NCI-H2196 (cell line): ENCODE results near the gene RBM23.
A peak's percentile ranks its signal among the peaks of the same experiment; 100 is the strongest.

Source experiments
- DNase-seq: peaks from one replicate; lab custom pipeline; 2025; ENCODE audit not compliant: unreplicated experiment; lab: John Stamatoyannopoulos, UW

The RBM23 gene

DNA sequence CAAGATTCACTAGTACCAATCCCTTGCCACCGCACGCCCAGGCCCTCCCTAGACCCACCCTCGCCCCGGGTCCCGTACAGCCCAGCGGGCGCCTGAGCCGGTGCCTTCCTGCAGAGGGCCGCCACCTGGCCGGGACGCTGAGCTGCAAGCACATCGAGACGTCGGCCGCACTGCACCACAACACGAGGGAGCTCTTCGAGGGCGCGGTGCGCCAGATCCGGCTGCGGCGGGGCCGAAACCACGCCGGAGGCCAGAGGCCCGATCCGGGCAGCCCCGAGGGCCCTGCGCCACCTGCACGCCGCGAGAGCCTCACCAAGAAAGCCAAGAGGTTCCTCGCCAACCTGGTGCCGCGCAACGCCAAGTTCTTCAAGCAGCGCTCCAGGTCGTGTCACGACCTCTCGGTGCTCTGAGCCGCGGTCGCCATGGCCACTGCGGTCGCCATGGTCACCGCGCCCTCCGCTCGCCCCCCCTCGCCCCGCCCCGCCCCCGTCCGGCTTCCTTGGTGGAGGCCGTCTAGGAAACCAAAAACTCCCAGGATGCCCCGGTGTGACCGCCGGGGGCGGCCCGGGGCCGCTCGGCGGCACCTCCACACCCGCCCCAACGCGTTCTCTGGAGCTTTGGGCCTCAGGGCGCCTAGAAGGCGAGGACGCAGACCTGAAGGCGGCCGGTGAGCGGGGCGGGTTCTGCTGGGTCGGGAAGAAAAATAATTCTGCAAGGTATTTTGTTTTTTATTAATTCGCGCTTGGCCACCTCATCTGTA is 32.3 kb downstream of the RBM23 start:
- DNase-seq, result peak; percentile 88

GRCh38 chr14:22885975-22886374 is 33.0 kb downstream of the RBM23 start:
- DNase-seq, result no peak

DNA sequence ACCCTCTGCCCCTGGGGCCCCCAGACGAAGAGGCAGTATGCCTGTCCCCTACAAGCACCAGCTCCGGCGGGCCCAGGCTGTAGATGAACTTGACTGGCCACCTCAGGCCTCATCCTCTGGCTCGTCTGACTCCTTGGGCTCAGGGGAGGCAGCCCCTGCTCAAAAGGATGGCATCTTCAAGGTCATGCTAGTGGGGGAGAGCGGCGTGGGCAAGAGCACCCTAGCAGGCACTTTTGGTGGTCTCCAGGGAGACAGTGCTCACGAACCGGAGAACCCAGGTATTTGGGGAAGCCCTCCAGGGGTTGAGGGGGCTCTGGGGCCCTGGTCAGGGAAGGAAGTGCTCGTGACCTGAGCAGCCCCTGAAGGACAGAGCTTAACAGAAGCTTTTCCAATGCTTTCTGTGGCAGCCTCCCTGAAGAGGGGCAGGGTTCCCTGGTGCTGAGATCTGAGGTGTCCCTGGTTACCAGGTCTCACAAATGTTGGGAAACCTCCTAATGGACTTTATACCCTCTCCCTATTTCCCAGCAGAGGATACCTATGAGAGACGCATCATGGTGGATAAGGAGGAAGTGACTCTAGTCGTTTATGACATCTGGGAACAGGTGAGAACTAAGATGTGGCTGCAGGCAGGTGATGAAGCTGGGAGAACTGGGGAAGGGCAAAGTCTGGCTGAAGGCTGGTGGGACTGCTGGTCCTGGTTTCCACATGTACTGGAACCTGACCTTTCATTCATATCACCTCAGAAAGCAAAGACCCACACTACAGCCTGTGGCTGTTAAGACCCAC is 34.0 kb downstream of the RBM23 start:
- no peak for DNase-seq

DNA sequence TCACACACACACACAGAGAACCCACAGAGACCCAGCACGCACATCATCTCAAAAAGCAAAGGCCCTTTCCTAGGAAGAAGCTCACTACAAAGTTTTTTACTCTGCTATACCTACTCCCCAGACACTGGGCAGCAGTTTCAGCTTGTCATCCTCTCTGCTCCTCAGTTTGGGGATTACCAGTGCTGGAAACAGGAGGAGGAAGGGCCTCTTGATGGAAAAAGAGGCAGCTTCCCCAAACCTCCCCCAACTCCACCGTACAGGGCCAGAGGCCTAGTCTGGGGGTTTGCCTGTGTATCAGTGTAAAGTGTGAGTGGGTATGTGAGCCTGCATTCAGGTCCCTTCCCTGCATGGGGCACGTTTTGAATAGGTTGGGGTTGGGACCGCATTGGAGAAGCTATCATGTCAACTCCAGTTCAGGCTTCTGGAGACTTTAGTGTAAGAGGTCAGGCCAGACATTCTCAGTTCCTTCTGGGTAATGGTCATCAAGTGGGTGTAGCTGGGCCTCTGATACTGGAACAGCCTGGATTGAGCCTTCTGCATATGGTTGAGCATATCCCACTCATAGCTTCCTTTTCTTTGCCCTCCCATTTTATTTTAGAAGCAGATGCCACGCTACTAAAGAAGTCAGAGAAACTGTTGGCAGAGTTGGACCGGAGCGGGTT is 34.7 kb downstream of the RBM23 start:
- no peak for DNase-seq

DNA sequence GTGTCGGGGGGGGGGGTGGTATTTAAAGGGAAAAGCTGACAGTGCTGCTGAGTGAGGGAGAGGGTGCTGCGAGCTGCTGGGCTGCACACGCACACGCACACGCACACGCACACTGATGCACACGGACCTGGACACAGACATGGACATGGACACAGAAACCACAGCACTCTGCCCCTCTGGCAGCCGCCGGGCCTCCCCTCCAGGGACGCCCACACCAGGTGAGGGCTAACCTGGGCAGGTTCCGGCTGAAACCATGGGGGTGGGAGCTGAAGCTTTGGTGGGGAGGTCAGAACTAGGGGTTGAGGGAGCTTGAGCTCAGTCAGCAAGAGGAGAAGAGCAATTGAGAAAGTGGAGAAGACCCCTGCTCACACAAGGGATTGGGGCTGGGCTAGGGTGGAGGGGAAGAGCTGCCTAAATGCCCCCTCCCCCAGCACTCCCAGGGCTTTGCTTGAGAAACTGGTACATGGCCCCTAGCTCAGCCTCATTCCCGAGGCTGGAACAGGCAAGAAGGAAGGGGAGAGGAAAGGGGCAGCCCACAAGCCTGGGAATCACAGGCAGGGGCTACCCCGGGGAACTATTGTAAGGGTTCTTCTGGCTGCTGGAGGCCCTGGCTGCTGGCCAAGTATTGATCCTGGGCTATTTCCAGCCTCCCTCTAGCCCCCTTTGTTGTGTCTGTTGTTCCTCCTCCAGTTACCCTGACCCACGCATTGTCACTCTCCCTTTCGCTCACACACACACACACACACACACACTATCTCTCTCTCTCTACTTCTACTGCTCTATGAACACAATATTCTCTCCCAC is 35.6 kb downstream of the RBM23 start, which contains the start of gene REM2:
TSS of gene REM2 (plus strand) at position 50 of the 804 bp plus-strand sequence. CDS start at position 116, 66 bp downstream.
- no peak for DNase-seq

DNA sequence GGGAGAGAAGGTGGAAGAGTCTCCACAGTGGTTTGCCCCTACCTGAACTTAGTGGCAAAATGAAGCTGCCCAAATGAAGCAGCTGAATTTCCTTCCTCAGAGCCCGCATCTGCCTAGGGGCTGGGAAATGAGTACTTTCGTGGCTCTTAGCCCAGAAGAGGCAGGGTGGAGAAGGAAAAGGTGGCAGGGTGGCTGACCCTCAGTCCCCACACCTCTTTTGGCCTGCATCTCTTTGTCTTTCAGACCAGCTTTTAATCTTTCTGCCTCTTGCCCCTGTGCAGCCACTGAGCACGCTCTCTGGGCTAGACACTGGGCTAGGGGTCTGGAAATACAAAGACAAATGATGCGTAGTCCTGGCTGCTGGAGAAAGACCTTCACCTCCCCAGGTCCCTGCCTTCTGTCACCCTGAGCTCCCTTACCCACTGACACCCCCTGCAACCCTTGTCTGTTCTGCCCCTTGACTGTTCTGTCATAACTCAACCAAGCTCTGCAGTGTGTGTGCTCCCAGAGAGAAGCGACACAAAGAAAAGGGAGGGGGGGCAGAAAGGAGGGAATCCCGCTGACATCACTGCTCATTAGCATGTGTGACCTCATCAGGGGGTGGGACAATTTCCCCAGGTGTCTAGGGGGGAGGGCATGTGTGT is 36.3 kb downstream of the RBM23 start:
- DNase-seq, result peak; percentile 85

GRCh38 chr14:22882064-22882463 is 36.9 kb downstream of the RBM23 start:
- DNase-seq, result no peak

GRCh38 chr14:22878271-22879246 is 40.4 kb downstream of the RBM23 start:
- no peak for DNase-seq

DNA sequence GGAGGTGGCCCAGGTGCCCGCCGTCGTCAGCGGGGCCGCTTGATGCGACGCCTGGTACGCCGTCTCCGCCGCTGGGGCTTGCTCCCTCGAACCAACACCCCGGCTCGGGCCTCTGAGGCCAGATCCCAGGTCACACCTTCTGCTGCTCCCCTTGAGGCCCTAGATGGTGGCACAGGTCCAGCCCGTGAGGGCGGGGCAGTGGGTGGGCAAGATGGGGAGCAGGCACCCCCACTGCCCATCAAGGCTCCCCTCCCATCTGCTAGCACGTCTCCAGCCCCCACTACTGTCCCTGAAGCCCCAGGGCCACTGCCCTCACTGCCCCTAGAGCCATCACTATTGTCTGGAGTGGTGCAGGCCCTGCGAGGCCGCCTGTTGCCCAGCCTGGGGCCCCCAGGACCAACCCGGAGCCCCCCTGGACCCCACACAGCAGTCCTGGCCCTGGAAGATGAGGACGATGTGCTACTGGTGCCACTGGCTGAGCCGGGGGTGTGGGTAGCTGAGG is 41.9 kb downstream of the RBM23 start:
- no peak for DNase-seq

- DNase-seq, result no peak
Measured at GRCh38 chr14:22875748-22876319, 43.1 kb downstream of the RBM23 start.

- no peak for DNase-seq
Measured at GRCh38 chr14:22875003-22875747, 43.8 kb downstream of the RBM23 start.

DNA sequence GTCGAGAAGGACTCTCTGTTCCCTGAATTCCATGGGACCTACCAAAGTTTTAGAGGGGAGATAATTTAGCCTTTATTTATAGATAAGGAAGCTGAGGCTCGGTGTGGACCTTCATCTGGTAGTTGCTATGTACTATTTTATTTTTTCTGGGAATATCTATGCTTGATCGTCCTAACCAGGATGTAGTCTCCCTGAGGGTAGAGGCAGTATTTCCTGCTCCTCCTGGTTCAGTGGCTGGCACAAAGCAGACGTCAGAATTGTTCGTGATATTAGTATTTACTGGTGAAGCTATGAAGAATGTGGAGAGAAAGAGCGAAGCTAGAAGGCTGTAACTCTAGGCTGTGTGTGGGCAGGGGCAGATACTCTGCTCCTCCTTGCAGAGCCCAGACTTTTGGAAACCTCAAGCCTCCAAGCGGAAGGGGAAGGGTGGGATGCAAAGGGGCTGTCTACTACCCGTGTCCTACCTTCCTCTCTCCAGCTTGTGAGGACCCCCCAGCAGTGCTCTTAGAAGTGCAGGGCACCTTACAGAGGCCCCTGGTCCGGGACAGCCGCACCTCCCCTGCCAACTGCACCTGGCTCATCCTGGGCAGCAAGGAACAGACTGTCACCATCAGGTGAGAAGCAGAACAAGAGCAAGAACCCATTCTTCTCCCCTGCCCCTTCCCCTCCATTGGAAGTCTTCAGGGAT is 46.0 kb downstream of the RBM23 start:
- no peak for DNase-seq

DNA sequence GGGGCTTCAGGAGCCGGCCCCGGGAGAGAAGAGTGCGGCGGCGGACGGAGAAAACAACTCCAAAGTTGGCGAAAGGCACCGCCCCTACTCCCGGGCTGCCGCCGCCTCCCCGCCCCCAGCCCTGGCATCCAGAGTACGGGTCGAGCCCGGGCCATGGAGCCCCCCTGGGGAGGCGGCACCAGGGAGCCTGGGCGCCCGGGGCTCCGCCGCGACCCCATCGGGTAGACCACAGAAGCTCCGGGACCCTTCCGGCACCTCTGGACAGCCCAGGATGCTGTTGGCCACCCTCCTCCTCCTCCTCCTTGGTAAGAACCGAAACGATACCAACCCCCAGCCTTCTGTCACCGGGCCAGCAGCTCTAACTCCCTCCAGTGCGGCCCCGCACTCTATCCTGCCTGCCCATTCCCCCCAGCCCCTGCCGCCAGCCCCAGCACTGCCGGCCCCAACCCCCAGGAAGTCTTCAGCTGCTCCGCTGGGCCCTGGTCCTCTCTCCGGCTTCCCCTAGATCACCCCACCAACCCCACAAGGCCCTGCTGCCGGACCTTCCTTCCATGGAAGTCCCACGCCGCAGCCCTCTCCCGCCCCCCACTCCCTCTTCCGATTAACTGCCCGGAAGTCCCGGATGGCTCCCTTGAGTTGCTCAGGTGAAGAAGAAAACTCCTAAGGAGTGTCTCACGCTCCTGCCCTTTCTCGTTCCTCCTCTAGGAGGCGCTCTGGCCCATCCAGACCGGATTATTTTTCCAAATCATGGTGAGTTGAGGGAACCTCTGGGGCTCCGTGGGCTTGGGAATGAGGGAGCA is 46.7 kb downstream of the RBM23 start:
- DNase-seq, result peak; percentile 84

DNA sequence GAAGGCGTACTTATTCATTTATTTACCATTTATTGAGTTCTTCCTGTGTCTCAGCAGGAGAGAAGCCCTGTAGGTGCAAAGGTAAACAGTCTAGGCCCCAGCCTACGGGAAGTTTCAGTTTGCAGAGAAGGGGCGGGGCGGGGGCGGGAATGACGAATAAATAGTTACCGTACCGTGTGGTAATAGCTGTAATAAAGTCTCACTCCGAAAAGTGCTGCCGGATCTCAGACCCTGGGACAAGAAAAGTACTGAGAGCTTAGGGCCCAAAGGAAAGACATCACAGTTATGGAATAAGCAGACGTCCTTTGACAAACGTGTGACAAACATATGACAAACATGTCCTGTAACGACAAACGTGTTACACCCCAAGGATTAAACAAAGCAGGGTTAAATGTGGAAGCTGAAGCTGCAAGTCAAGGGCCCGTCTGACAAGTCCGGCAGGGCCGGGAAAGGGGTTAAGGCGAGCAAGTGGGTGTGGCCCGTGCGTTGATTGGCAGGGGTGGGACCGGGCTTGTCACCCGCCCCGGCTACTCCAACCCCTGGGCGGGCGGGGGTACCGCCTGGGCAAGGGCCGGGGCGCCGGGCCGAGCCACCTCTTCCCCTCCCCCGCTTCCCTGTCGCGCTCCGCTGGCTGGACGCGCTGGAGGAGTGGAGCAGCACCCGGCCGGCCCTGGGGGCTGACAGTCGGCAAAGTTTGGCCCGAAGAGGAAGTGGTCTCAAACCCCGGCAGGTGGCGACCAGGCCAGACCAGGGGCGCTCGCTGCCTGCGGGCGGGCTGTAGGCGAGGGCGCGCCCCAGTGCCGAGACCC is 47.5 kb downstream of the RBM23 start, which contains the start of gene LRP10:
TSS of gene LRP10 (plus strand) at position 517 of the 809 bp plus-strand sequence. CDS start 564 bp downstream, outside the sequence.
- peak; percentile 90 for DNase-seq

GRCh38 chr14:22870811-22871223 is 48.1 kb downstream of the RBM23 start:
- no peak for DNase-seq

DNA sequence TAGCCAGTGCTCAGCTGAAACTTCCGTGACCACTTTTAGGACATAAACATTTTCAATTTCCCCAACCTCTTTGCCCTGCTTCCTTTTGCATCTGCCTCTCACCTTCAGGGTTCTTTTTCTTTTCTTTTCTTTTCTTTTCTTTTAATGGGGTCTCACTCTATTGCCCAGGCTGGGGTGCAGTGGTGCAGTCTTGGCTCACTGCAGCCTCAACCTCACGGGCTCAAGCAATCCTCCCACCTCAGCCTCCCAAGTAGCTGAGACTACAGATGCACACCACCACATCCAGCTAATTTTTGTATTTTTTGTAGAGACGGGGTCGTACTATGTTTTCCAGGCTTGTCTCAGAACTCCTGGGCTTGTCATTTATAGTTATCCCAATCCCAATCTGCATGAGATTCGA is 52.1 kb downstream of the RBM23 start:
- DNase-seq, result no peak
